NCI-H510A treated with DMSO at 0.1 percent for 48 hours (cell line): ENCODE data around the gene MPEG1.

Experiments
- DNase-seq: peaks from one replicate; lab custom pipeline; 2025; lab: John Stamatoyannopoulos, UW

The MPEG1 gene

DNA sequence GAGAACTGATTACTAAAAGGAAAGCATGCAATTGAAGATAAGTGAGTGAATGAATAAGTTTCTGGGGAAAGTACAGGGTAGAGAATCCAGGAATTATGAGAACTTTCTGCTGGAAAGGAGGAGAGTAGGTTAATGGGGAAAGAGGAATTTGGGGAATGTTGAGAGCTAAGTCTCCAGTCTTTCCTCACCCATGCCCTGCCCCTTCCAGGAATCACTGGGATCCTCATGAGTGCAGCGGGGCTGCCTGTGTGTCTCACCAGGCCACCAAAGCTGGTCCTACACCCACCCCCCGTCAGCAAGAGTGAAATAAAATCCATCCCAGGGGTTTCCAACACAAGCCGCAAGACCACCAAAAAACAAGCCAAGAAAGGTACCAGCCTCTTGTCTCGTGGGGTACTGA lies 23.8 kb downstream of the MPEG1 start:
- no peak for DNase-seq

DNA sequence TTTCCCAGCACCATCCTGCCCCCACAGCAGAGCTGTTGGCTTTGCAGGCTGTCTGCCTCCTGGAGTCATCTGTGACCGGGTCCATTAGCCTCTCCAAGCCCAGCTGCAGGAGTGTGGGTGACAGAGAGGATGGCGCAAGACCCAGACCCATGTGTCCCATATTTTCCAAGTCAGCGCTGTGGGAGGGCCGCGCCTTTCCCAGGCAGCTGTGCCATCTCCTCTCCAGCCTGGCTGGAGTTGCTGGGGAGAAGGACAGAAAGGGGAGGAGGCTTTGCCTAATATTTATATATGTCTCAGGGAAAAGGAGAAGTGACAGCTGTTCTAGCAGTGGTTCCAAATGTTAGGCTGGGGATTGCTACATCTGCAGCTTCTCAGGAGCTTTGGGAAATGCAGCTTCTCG lies 25.1 kb downstream of the MPEG1 start:
- no peak for DNase-seq

DNA sequence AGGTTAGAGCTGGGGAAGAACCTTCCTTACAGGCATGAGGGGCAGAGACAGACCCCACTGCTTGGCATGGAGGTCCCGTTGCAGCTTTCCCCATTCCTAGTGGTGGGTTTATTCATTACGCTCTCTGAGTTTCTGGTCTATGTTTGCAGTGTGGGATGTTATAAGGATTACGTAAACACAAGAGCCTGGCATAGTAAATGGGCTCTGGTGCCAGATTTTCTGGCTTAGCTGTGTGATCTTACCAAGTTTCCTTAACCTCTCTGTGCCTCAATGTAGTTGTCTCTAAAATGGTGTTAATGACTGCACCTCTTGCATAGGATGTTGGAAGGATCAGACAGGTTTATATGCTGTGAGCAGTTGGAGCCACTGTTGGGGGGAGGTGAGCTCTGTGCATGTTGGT lies 25.7 kb downstream of the MPEG1 start:
- no peak for DNase-seq

DNA sequence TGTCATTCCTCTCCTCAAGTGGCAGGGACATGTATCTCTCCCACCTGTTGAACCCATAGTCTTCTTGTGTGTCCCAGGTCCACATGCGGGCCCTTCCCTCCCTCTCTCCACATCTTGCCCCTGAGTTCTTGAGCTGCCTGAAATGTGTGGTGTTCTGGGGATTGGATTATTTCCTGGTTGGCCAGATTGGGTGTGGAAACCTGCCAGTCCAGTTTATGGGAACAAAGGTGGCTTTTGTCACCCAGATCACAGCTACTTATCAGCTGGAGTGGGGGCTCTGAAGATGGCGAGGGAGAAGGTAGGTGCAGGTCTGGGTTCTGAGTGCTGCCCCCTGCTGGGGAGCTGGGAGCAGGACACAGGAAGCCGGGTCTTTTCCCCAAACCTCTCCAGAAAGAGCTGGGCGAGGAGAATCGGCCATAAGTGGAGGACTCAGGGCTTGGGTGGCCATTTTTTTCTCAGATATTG lies 26.6 kb downstream of the MPEG1 start:
- DNase-seq = no peak

DNA sequence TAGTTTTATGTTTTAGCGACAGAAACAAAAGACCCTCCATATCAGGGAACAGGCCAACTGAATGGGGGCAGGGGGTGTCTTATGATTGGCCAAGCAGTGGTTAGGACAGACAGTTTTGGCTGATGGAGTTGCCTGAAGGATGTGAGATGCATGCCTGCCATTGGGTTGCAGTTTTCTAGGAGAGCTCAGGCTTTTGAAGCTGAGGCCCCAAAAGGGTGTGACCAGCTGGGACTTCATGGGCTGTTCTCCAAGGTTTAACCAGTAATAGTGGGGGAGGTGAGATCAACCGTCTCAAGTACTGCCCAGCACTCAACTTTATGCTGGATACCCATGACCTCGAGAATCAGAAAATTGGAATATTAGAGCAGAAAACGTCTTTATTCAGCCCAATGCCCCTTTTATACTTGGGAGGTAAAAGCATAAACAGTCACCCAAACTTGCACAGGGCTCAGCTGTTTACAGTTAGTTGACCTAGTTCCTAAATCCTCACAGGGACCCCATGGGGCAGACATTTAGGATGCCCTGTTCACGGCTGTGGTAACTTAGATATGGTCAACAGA lies 27.3 kb downstream of the MPEG1 start:
- DNase-seq = no peak

DNA sequence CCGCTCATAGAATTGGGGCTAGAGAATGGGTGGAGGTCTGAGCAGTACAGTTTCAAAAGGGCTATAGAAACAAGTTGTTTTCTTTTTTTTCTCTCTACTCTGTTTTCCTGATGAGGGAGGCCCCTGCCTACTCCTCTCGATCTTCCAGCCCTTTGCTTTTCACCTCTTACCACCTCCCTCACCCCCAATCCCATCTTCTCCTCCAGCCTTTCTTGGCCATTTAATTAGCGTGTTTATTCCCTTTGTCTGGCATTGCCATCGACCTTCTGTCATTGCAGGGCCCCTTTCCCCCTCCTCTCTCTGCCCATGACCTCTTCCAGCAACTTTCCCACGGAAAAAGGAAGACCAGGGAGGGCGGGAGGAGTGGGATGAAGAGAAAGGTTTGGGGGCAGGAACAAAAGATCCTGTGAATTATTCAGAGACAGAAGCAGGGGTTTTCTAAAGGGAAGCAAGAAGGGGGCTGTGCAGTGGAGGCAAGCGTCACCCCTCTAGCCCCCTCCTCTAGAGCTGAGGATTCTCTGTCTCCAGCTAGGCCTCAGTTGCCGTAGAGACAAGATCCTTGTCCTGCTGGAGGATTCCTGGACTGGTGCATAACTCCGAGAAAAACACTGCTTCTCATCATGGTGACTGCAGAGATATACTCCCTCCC lies 27.9 kb downstream of the MPEG1 start:
- no peak for DNase-seq

DNA sequence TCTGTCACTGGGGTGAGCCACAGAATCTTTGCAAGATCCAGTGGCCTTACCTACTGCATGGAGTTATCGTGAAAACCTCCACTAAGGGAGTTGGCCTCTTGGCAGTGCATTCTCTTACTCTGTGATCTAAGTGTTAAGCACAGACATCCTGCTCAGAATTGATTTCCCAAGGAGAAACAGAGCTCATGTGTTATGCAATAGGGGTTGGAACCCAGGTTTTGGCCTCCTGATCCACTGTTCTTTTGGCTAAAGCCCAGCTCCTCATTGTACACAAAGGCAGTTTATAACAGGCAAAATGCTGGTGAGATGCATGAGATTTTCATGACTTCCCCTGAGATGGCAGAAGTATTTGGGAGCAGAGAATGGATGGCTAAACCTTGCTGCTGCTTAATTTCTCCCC lies 29.0 kb downstream of the MPEG1 start:
- DNase-seq = no peak

DNA sequence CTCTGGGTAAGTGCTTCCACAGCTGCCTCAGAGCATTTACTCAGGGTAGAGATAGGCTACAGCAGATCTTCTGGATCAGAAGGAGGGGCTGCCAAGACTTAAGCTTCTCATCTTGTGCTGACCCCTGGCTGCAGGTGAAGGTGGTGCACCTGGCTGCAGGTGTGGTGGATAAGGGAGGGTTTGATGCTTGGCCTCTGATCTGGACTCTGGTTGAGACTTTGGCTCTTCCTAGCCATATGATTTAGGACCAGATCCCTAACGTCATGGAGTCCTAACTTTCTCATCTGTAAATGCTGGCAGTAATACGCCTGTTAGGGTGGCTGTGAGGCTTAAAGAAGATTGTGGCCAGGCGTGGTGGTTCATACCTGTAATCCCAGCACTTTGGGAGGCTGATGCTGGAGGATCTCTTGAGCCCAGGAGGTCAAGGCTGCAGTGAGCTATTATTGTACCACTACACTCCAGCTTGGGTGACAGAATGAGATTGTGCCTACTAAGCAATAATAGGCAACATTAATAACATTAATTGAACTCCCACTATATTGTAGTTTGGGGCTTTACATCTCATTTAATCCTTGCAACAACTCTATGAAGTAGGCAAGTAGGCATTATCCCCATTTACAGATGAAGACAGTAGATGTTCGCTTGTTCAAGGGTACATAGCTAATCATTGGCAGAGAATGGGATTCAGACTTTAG lies 30.1 kb downstream of the MPEG1 start:
- no peak for DNase-seq

DNA sequence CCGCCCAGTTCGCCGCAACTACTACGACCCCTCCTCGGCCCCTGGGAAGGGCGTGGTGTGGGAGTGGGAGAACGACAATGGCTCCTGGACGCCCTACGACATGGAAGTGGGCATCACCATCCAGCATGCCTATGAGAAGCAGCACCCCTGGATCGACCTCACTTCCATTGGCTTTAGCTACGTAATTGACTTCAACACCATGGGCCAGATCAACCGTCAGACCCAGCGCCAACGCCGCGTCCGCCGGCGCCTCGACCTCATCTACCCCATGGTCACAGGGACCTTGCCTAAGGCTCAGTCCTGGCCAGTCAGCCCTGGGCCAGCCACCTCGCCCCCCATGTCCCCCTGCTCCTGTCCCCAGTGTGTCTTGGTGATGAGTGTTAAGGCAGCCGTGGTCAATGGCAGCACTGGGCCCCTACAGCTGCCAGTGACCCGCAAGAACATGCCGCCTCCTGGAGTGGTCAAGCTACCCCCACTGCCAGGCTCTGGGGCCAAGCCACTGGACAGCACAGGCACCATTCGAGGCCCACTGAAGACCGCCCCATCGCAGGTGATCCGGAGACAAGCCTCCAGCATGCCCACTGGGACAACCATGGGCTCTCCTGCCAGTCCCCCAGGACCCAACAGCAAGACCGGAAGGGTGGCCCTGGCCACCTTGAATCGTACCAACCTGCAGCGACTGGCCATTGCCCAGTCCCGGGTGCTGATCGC lies 30.8 kb downstream of the MPEG1 start:
- DNase-seq = no peak

DNA sequence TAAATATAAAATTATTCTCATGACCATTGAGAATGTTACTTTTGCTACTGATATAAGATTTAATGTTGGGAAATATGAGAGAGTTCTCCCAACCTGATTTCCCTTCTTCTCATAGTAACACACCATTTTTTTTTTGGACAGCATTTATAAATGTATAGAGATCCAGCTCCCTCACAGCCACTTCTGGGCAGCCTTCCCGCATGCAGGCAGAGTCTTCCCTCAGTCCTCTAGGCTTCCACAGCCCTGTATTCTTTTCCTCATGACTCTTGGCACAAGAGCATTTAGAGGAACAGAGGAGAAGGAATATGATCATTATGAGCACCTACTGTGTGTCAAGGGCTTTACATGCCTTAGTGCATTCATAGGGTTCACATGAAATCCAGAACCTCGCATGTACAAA lies 31.8 kb downstream of the MPEG1 start:
- DNase-seq = no peak

DNA sequence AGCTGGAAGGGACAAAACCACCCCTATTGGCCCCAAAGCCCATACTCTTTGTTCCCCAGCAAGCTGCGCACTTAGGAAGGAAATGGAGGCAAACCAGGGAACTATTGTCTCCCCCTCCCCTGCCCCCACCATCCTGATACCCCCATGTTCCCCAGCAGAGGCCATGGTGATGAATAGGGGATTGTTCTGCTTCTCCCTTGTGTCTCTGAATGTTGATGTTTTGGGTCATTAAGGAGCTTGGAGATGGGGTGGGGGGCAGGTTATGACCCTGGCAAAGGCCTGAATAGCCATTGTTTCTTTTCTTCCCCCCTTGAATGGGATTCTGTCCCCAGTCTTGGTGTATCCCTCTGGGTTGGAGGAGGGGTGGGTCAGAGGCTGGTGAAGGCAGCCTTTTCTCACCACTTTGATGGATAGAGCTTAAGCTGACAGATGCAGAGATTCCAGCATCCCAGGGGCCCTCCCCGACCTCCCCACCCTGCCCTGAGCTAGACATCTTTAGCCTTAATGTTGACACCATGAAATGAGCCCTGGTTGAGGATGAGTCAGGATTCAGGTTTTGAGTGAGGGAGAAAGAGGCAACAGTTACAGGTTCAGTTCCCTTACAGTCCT lies 32.5 kb downstream of the MPEG1 start:
- DNase-seq = no peak

DNA sequence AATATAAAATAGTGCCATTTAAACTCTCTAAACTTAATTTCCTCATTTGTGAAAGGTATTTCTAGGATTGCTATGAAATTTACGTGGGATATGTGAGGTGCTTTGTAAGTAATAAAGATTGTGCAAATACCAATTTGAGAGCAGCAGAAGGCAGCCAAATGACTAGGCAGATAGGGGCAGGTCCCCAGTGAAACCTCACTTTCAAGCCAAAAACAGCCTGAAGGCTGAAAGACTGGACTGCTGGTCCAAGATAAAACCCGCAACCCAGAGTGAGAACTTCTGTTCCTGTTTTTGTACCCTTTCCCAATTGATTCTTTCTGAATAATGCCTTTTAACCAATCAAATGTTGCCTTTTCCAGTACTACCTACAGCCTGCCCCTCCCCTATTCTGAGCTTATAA lies 33.6 kb downstream of the MPEG1 start:
- DNase-seq = no peak

DNA sequence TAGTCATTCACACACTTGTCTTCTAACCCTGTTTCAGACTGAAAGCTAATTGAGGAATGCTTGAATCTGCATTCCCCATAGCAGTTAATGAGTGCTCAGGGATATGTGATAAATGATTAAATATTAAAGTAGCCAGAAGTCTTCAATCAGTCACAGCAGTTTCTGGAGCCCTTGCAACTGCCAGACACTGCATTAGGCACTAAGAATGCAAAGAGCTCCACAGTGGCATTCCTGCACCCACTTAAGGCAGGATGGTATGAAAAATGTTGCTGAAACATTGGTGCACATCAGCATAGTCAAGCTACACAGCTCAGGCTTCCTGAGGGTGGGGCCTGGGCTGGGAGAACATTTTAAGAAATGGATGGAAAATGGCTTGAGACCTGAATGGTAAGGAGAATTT lies 34.3 kb downstream of the MPEG1 start:
- no peak for DNase-seq

DNA sequence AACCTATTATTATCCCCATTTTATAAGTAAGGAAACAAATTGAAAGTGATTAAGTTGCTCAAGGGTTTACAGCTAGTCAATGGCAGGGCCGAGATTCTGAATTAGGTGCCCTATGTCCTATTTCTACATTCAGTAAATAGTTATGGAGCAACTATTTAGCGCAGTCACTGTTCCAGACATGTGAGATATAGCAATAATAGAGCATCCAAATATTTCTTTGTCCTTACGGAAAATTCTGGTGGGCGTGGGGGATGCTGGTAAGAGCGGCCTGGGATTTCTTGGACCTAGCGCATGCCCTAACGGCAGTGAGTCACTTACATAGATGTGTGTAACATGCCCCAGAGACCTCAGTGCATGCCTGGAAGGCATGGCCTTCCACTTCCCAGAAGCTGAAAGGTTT lies 36.4 kb downstream of the MPEG1 start:
- no peak for DNase-seq

DNA sequence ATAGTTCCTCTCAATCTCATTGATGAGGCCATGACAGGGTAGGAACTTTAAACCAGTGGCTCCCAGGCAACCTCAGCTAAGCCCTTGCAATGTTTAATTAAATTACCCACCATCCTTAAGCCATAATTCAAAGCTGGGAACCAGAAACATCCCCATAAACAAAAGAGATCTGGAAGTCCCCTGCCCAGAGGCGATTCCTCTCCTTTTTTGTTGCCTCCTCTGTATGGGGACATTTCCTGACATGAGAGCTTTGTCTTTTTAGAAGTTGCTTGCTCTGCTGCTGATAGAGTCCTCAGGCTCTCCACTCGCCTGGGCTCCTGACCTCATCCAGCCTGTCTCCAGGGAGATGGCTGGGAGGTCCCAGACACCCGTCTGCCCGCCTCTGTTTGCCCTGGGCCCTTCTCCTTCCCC lies 37.6 kb downstream of the MPEG1 start:
- no peak for DNase-seq

DNA sequence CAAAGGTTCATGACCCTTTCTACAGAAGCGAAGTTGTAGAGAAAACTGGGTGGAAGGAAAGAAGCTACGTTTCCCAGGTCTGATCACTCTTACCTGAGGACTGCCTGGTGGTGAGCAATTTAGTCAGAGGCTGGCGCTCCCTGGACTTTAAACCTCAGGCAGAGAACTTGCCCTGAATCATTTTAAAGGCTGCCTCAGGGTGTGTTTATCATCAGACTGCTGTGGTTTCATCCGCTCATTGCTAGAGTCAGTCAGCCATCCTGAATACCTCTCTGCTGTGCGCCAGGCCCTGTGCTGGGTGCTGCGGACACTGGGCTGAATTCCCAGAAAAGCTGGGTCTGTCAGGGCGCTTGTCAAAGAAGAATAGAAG lies 38.1 kb downstream of the MPEG1 start:
- no peak for DNase-seq

DNA sequence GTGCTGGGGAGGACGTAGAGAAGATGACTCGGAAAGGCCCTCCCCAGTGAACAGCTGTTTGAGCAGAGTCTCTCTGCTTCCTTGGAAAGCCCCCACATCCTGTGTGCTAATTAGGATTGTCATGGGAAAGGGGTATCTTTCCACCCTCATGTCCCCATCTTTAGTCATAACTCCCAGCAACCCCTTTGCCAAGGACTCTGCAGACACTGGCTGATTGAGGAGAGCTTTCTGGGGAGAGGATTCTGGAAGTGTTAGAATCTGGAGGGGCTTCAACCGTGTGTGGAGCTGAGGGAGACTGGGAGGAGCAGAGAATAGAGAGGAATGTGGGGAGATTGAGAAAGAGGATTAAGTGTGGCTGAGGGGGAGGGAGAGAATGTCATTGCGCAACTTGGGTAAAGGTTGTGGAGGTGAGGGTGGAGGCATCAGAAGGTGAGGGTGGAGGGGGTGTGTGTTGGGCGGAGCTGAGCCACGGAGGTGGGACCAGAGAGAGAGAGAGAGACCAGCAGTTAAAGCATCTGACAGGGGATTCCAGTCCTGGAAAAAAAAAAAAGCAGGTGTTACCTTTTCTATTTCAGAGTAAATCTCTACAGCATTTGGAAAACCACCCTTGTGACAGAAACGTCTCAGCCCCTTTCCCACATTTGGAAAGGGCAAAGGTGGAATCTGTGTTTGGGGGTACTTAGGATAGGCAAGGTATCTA lies 38.6 kb downstream of the MPEG1 start:
- DNase-seq = no peak

DNA sequence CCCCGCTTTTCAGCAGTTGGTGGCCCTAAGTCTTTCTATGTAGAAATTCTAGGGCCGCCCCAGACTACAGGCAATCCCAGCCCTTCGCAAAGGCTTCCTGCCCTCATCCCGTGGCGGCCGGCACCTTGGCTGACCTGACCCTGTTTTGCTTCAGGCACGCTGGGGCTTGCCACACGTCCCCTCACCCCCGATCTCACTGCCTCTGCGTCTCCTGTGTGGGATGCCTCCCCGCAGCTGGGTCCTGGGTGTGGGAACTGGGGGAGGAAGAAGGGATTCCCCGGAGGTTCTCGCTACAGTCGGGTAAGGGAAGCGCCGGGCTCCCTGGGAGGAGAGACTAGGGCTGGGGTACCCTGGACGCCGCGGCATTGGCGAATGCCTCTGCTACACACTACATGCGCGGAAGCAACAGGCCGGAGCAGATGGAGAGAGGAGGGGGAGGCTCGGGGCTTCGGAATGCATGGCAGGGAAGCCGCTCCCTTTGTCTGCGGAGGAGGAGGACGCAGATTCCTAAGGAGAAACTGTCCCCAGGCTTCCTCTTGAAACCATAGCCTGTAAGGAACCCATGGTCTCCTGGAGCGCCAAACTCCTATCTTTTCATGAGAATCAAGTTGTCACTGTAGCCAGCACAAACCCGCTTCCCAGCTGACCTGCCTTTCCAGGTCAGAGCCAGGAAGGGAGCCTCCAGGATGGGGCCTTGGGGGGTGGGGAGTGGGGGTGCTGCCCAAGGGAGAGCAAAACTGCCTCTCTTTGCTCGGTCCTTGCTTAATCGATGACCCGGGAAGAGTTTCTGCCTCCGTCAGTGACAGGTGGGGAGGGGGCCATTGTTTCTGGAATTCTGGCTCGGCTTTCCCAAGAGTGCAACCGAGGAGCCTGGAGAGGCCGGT lies 39.4 kb downstream of the MPEG1 start:
- no peak for DNase-seq

DNA sequence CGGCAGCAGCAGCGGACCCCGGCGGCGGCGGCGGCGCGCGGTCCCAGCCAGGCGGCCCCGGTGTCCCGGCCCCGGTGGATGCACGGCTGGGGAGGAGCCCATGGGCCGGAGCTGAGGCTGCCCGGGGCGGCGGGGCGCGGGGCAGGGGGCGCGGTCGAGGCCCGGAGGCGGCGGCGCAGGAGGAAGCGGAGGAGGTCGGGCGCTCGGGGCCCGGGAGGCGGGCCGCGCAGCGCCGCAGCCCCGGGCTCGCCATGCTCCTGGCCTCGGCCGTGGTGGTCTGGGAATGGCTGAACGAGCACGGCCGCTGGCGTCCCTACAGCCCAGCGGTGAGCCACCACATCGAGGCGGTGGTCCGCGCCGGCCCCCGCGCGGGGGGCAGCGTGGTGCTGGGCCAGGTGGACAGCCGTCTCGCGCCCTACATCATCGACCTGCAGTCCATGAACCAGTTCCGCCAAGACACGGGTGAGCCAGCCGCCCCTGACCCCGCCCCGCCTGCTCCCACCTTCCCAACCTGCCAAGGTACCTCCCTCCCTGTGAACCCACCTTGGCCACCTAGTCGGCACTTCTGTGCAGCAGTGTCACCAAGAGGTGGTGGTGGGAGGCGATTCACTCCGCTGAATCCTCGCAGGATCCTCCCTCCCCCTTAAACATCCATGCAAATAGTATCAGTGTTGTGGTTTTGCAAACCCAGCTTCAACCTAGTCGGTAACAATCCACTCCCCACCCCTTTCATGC lies 40.2 kb downstream of the MPEG1 start:
- peak; percentile 37 for DNase-seq
